Measurements from ENCODE around the gene FBL.

Gene FBL

GRCh38 chr19:39827216-39827615 lies 19.0 kb downstream of the FBL start:
- ChIA-PET CTCF (interaction anchor here (1.3 kb wide), 1 partner anchor 17 kb away, joined by 4 read pairs; no protein-coding TSS in a partner anchor), POLR2A (no interaction called here)
- TF ChIP-seq L3MBTL2 (conservative IDR thresholded peaks at IDR 0.05) (no peak), NFRKB (IDR thresholded peaks at IDR 0.05) (no peak), HDGF (IDR thresholded peaks at IDR 0.05; ENCODE audit: borderline replicate concordance) (no peak), FOXA1 (IDR thresholded peaks at IDR 0.05) (no peak), PKNOX1 (IDR thresholded peaks at IDR 0.05) (no peak), TARDBP (IDR thresholded peaks at IDR 0.05) (no peak), FOXM1 (IDR thresholded peaks at IDR 0.05; ENCODE audit: borderline replicate concordance) (no peak), ARNT (IDR thresholded peaks at IDR 0.05) (no peak)
- DNase-seq (ENCODE audit: extremely low spot score), result no peak

GRCh38 chr19:39826311-39826945 lies 19.8 kb downstream of the FBL start:
- ChIA-PET POLR2A (no interaction called here), CTCF (no interaction called here)
- TF ChIP-seq BHLHE40 (IDR thresholded peaks at IDR 0.05; ENCODE audit: borderline replicate concordance) (no peak), LEF1 (IDR thresholded peaks at IDR 0.05; ENCODE audit: borderline replicate concordance) (no peak), ELF4 (IDR thresholded peaks at IDR 0.05) (no peak), ARNT (IDR thresholded peaks at IDR 0.05) (no peak), FOXK2 (IDR thresholded peaks at IDR 0.05) (no peak), PKNOX1 (IDR thresholded peaks at IDR 0.05) (no peak), FOXA1 (IDR thresholded peaks at IDR 0.05) (no peak), SUZ12 (IDR thresholded peaks at IDR 0.05) (no peak), HDGF (IDR thresholded peaks at IDR 0.05; ENCODE audit: borderline replicate concordance) (no peak), NFRKB (IDR thresholded peaks at IDR 0.05) (no peak), FOXM1 (IDR thresholded peaks at IDR 0.05; ENCODE audit: borderline replicate concordance) (no peak), TARDBP (IDR thresholded peaks at IDR 0.05) (no peak), SP1 (IDR thresholded peaks at IDR 0.05) (no peak), CTBP1 (IDR thresholded peaks at IDR 0.05; ENCODE audit: borderline replicate concordance) (no peak), ZNF384 (IDR thresholded peaks at IDR 0.05) (no peak), L3MBTL2 (conservative IDR thresholded peaks at IDR 0.05) (no peak)
- DNase-seq (ENCODE audit: extremely low spot score), result no peak

- POLR2A ChIA-PET, result no interaction called here
- CTCF ChIA-PET, result no interaction called here
Measured at GRCh38 chr19:39825531-39826076, 20.6 kb downstream of the FBL start.

GRCh38 chr19:39825093-39825463 lies 21.1 kb downstream of the FBL start:
- no peak for DNase-seq (ENCODE audit: extremely low spot score)
- no peak for TF ChIP-seq FOXK2 (IDR thresholded peaks at IDR 0.05)
- TF ChIP-seq FOXM1 (IDR thresholded peaks at IDR 0.05; ENCODE audit: borderline replicate concordance), result no peak
- TF ChIP-seq TARDBP (IDR thresholded peaks at IDR 0.05), result no peak
- no peak for TF ChIP-seq FOXA1 (IDR thresholded peaks at IDR 0.05)
- no peak for TF ChIP-seq BHLHE40 (IDR thresholded peaks at IDR 0.05; ENCODE audit: borderline replicate concordance)
- TF ChIP-seq NFRKB (IDR thresholded peaks at IDR 0.05), result no peak
- TF ChIP-seq SUZ12 (IDR thresholded peaks at IDR 0.05), result no peak
- no peak for TF ChIP-seq L3MBTL2 (conservative IDR thresholded peaks at IDR 0.05)
- TF ChIP-seq ELF4 (IDR thresholded peaks at IDR 0.05), result no peak
- no peak for TF ChIP-seq HDGF (IDR thresholded peaks at IDR 0.05; ENCODE audit: borderline replicate concordance)
- TF ChIP-seq CTBP1 (IDR thresholded peaks at IDR 0.05; ENCODE audit: borderline replicate concordance), result no peak
- no peak for TF ChIP-seq ZNF384 (IDR thresholded peaks at IDR 0.05)
- no peak for TF ChIP-seq LEF1 (IDR thresholded peaks at IDR 0.05; ENCODE audit: borderline replicate concordance)
- no peak for TF ChIP-seq ARNT (IDR thresholded peaks at IDR 0.05)
- ChIA-PET POLR2A (no interaction called here), CTCF (no interaction called here)

More at GRCh38 chr19:39825531-39826076, 20.6 kb downstream of the FBL start:
- no peak for DNase-seq (ENCODE audit: extremely low spot score)
- TF ChIP-seq LEF1 (IDR thresholded peaks at IDR 0.05; ENCODE audit: borderline replicate concordance) (no peak), NFRKB (IDR thresholded peaks at IDR 0.05) (no peak), FOXA1 (IDR thresholded peaks at IDR 0.05) (no peak), ZNF384 (IDR thresholded peaks at IDR 0.05) (no peak), SP1 (IDR thresholded peaks at IDR 0.05) (no peak), CTBP1 (IDR thresholded peaks at IDR 0.05; ENCODE audit: borderline replicate concordance) (no peak), PKNOX1 (IDR thresholded peaks at IDR 0.05) (no peak), BHLHE40 (IDR thresholded peaks at IDR 0.05; ENCODE audit: borderline replicate concordance) (no peak), TARDBP (IDR thresholded peaks at IDR 0.05) (no peak), FOXK2 (IDR thresholded peaks at IDR 0.05) (no peak), SUZ12 (IDR thresholded peaks at IDR 0.05) (no peak), FOXM1 (IDR thresholded peaks at IDR 0.05; ENCODE audit: borderline replicate concordance) (no peak), ELF4 (IDR thresholded peaks at IDR 0.05) (no peak), HDGF (IDR thresholded peaks at IDR 0.05; ENCODE audit: borderline replicate concordance) (no peak), L3MBTL2 (conservative IDR thresholded peaks at IDR 0.05) (no peak)

- peak; percentile 86 for DNase-seq (ENCODE audit: extremely low spot score)
- TF ChIP-seq CTBP1 (IDR thresholded peaks at IDR 0.05; ENCODE audit: borderline replicate concordance), result no peak
- no peak for TF ChIP-seq FOXA1 (IDR thresholded peaks at IDR 0.05)
- TF ChIP-seq NFRKB (IDR thresholded peaks at IDR 0.05), result no peak
- peak; percentile 74 for TF ChIP-seq L3MBTL2 (conservative IDR thresholded peaks at IDR 0.05)
- POLR2A ChIA-PET, result no interaction called here
- CTCF ChIA-PET, result no interaction called here
Measured at GRCh38 chr19:39824143-39825092, 21.8 kb downstream of the FBL start.

Measured in HEK293T (cell line).